Measurements from ENCODE around the gene BSN. TPM values are rescaled to one million over a fixed set of nuclear protein-coding genes. Genes with fewer than 3 reads are reported as not detected.

BSN gene
- total RNA-seq, 1 experiment from 2014 or later = 0.05 TPM

DNA sequence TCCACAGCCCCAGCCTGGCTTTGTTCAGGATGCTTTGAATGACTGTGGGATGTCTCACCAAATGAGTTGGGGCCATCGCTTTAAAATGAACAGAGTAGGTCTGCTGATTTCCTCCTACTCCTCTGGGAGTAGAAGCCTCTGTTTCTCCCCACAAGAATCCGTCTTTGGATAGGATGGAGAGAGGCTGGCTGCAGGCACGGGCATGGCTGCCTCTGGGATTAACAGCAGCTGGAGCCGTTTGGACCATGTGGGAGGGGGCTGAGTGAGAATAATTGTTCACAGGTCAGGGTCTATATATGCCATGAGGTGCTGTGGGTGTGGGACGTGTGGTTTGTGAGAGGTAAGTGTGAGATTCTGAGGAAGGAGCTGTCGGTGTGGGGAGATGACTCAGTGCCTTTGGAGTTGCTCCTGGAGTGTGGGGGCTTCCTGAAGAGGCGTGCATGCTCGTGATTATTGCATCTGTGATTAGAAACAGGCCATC lies 71.9 kb downstream of the BSN start:
- DNase-seq (ENCODE audit: extremely low read depth, low read depth) = no peak

DNA sequence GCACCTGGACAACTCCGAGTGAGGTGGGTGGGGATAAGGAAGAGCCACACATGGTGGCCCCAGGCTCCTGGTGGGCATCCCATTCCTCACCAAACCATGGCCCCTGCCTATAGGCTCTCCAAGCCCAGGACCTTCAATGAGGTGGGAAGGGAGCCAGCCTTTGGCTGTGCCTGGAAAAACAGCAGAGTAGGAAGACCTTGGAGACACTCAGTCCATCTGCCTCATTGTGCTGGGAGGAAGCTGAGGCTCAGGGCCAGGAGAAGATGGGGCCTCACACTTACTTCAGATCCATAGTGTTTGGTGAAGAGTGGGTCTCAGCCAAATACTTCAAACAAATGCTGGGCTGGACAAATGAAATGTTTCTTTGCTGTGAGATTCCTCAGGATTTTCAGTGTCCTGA lies 72.5 kb downstream of the BSN start:
- DNase-seq (ENCODE audit: extremely low read depth, low read depth) = no peak

DNA sequence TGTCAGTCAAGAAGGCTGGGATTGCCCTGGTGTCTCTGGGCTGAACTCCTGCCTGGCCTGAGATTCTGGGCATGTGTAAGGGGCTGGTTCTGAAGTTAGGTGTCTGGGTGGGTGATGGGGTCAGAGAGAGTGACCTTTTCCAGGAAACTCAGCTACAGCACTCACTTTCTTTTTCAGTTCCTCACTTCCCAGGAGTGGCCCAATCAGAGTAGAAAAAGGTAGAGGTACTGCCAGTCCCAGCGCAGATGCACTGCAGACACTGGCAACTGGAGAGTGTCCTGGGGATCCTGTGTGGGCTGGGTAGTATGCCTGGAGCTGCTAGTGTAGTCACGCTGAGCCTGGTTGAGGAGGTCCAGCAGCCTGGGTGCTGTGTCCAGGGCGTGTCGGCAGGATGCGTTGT lies 73.4 kb downstream of the BSN start:
- DNase-seq (ENCODE audit: extremely low read depth, low read depth) = no peak

DNA sequence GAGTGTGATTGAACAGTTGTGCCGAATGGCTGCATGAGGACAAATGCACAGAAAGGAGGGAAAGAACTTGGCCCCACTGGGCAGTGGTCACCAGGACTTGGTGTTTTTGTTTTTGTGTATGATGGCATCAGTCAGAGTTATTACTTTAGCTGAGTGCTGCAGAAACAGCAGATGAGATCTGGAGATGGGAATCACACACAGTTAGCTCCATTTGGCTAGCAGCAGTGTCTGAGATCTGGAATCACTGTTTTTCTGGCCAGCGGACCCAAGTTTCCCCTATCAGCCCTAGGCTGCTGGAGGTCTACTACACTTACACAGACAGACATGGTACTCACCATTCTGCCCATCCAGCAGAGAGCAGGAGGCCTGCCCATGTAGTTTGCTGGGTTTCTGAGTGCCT lies 74.0 kb downstream of the BSN start:
- DNase-seq (ENCODE audit: extremely low read depth, low read depth) = no peak

DNA sequence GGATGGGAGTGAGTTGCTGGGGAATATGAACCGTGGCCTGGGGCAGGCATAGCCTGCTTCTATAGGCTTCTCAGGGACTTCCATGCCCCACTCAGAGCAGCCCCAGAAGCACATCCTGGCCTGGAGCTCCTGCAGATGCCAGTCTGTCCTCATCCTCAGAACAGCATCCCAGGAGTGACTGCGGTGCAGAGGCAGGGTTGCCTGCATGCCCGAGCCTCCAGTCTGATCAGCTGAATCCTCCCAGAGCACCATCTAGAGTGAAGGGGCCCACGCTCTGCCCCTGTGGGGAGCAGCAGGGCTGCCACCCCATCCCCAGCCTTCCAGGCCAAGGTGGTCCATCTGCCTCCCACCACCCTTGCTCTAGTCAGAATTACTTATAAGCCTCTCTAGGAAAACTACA lies 75.2 kb downstream of the BSN start:
- DNase-seq (ENCODE audit: extremely low read depth, low read depth) = no peak

DNA sequence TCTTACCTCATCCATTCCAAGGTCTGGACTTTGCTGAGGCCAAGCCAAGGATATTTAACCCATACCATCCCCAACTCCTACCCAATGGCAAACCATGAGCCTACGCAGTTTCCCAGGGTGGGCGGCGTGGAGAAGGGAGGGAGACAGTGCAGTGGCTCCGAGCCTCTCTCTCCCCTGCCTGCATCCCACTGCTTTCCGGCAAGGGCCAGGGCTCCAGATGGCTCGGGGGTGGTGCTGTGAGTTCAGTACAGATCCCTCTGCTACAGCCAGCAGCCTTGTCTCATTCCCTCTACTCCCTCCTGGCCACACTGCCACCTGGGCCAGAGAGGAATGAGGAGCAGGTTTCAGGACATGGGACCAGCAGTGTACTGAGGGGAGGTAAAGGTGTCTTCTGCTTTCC lies 75.6 kb downstream of the BSN start:
- no peak for DNase-seq (ENCODE audit: extremely low read depth, low read depth)

DNA sequence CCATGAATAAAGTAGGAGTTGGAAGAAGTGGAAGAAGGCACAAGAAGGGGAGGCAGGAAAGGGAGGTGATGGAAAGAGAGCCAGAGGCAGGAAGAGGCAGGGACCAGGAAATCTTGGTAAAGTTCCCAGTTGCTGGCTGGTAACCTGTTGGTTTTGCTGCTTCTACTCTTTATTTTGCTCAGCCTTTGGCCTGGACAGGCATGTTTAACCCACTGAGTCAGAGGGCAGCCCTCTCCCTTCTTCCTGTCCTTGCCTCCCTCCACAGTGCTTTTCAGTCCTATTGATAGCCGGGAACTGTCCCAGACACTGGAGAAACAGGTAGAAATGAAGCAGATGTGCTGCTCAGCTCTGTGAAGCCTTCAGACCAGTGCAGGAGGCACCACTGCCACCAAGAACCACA lies 76.5 kb downstream of the BSN start:
- DNase-seq (ENCODE audit: extremely low read depth, low read depth) = no peak

DNA sequence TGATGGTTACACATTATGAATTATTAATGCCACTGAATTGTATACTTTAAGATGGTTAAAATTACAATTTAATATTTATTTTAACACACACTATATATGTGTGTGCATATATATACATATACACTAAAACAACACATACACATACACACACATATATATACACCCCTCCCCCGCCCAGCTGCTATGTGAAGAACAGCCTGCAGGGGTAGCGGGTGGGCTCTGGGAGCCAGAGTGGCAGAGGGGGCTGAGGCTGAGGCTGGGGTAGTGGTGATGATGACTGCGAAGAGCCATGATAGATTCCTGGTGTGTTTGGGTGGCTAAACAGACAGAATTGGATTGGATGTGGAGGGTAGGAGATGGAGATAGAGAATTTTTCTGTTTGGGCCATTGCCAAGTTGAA lies 80.5 kb downstream of the BSN start:
- DNase-seq (ENCODE audit: extremely low read depth, low read depth) = no peak

DNA sequence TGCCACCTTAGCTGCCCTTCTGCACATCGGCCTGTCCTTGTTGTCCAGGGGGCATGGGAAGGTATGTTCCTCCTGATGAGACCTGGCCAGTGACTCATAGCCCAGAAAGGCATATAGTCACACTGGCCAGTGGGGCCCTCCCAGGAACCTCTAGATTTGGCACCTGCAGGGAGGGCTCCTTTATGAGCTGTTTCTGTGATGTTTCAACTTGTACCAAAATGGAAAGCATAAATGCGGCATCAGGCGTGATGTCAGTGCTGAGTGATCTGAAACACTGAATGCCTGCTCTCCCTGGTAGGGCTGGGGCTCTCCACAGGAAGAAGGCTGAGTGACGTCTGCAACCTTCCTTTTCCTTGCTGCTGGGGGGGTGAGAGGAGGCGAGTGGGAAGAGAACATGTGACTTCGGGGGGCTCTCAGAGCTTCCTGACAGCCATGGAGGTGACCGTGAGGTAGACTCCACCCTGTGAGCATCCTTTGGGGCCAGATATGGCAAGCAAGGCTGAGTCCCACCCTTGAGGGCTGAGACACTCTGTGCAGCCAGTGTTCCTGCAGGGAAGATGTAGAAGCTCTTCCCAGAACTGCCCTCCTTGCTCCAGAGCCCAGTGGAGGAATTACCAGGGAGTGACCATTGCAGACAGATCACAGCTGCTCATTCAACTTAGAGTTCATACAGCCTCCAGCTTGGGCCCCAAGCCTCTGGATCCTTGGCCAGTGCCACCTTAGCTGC lies 82.8 kb downstream of the BSN start:
- DNase-seq (ENCODE audit: extremely low read depth, low read depth) = no peak

DNA sequence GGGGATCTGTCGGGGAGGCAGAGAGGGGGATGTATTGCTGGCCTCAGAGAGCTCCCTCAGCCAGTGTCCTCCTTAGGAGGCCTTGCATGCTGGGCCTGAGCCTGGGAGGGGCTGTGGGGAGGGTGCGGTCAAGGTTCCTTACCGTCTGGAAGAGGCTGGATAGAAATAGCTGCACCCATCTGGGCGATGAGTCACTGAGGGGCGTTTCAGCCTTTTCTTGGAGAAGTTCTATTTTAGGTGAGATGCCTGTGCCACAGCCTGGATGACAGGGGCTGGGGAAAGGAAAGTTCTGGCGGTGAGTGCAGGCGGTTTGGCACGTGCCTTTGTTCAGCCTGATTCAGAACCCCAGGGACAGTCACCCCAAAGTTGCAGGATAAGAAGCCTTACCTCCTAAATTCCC lies 84.2 kb downstream of the BSN start:
- DNase-seq (ENCODE audit: extremely low read depth, low read depth) = no peak

DNA sequence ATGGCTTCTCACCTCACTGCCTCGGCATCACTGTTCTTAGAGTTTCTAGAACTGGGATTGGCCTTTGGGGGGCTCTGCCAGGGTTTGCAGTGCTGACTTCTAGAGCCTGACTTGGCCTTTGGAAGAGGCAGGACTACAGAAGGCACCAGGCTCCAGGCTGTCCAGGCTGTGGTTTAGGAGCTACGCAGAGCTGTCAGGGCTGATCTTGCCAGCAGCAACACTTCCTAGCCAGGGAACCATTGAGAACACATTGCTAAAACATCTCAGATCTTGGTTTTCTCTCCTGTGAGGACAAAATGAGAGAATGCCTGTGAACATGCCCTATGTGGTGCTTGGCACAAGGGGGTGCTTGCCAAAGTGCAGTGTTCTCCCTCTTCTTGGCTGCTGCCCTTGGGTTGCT lies 85.3 kb downstream of the BSN start:
- no peak for DNase-seq (ENCODE audit: extremely low read depth, low read depth)

DNA sequence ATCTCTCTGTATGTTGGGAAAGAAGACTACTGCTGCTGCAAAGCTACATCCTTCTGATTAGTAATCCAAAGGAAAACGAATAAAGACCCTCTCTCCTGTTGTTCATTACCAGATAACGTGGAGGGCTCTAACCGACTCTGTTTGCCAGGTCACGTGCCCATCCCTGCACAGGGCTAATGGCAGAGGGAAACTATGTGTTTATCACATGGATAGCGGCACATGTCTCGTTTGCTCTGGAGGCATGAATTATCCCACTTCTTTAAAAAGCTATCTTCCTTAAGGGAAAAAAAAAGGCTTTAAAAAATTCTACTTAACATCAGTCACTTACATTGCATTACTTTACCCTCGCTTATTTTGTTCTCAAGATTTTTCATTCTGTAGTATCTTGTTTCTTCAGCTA lies 87.0 kb downstream of the BSN start:
- DNase-seq (ENCODE audit: extremely low read depth, low read depth) = no peak

DNA sequence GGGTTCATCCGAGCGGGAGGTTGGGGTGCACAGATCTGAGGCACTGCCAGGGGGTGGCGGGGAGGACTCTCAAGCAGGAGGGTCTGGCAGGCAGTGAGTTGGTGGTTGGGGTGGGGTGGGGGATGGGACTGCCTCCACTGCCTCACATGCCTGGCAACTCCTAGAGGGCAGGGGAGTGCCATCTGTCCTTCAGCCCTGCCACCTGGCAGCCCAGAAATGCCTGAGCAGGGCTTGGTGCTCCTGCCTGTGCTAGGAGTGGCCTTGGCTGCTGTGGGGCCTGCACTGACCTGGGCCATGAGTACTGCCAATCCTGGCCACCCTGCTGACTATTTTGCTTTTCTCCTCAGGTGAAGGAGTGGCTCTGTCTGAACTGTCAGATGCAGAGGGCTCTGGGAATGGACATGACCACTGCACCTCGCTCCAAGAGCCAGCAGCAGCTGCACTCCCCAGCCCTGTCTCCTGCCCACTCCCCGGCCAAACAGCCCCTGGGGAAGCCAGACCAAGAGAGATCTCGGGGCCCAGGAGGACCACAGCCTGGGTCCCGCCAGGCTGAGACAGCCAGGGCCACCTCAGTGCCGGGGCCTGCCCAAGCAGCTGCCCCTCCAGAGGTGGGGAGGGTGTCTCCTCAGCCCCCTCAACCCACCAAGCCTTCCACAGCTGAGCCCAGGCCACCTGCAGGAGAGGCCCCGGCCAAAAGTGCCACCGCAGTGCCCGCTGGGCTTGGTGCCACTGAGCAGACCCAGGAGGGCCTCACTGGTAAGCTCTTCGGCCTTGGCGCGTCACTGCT lies 87.8 kb downstream of the BSN start:
- no peak for DNase-seq (ENCODE audit: extremely low read depth, low read depth)

DNA sequence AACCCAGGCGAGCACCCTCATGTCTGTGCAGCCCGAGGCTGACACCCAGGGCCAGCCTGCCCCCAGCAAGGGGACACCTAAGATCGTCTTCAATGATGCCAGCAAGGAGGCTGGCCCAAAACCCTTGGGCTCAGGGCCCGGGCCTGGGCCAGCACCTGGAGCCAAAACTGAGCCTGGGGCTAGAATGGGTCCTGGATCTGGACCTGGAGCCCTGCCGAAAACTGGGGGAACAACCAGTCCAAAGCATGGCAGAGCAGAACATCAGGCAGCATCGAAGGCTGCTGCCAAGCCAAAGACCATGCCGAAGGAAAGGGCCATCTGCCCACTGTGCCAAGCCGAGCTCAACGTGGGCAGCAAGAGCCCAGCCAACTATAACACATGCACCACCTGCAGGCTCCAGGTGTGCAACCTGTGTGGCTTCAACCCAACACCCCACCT lies 88.5 kb downstream of the BSN start:
- DNase-seq (ENCODE audit: extremely low read depth, low read depth) = no peak

DNA sequence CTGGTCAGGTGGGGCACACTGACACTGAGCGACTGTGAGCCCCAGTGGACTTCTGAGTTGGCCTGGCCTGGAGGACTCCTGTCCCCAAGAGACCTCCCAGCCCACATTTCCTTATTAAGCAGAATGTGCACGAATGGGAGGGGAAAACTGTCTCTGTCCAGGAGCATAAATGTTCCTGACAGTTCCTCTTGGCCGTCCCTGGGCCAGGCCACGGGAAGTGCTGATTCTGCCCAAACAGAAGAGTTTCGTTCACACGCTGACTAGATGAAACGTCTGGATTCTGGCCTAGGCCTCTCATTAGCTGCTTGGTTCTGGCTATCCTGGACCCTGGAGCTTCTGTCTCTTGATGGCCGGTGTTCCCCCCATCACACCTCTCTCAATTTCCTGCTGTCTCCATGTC lies 90.4 kb downstream of the BSN start:
- DNase-seq (ENCODE audit: extremely low read depth, low read depth) = no peak

DNA sequence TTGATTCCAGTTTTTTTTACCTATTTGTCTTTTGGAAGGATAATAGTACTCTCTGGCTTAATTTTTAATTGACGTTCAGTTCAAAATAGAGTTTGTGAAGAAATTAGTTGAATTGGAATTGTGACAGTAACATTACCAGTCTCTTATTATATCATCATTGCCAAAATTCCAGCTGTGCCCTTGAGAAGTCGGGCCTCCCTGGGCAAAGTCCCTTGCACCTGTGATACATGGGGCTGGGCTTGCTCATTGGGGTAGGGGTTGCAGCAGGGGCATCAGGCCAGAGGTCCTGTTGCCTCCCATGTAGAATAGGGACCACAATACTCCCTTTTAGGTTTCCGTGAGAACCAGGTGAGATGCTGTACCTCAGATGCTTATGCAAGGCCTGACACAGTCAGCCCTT lies 92.0 kb downstream of the BSN start:
- DNase-seq (ENCODE audit: extremely low read depth, low read depth) = no peak

DNA sequence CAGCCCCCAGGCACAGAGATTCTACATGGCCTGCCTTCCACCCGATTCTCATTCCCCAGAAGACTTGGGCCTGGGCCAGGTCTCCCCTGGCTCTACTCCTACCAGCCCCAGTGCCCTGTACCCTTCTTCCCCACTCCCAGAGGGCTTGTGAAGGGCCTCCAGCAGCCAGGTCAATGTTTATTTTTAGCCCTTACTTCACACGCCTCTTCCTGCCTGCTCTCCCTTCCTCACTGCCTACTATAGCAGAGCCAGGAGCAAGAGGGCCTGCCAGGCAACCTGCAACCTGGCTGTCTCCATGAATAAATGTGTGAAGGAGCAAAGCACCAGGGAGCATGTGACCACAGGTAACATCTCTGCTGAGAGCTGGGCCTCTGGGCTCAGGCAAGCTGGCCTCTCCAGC lies 93.5 kb downstream of the BSN start:
- no peak for DNase-seq (ENCODE audit: extremely low read depth, low read depth)

DNA sequence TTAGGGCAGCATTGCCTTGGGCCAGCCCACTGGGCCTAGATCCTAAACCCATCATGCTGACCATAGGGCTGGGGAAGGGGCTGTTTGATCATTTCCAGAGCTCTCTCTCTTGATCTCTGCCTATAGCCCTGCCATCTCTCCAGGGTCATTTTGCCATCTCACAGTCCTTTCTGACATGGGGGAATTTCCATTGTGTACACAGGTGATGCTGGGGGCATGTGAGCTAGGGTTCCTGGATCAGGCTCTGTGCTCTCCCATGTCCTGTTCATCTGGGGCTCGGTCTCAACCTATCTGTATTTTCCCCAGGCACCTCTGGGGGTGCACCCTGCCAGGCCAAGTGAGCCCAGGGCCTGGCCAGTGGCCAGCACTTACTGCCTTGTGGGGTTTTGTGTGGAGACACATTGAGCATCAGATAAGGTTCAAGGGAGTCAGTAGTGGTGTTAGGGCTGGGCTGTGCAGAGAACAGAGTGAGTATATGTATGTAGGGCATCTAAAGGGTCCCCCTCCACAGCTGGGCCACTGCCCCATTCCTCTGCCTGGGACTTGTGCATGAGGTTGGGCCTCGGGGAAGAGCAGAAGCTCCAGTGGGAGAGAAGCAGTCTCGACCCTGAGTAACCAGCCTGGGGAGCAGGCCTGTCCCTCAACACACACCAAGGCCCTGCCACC lies 94.2 kb downstream of the BSN start:
- no peak for DNase-seq (ENCODE audit: extremely low read depth, low read depth)

DNA sequence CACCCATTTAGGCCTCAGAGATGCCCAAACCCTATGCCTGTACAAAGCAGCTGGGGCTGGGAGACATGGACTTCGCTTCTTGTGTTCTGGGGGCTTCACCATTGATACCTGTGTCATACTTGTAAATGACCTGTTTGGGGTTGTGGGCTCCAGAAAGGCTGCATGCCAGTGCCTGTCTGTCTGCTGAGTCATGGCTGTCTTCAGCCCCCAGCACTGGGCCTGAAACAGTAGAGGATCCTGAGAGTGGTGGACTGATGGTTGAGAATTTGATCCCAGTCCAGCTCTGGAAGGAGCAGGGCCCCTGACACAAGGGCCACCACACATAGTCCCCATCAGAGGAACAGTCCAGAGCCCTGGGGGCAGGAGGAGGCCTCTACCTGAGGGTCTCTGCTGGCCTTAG lies 95.3 kb downstream of the BSN start:
- no peak for DNase-seq (ENCODE audit: extremely low read depth, low read depth)

DNA sequence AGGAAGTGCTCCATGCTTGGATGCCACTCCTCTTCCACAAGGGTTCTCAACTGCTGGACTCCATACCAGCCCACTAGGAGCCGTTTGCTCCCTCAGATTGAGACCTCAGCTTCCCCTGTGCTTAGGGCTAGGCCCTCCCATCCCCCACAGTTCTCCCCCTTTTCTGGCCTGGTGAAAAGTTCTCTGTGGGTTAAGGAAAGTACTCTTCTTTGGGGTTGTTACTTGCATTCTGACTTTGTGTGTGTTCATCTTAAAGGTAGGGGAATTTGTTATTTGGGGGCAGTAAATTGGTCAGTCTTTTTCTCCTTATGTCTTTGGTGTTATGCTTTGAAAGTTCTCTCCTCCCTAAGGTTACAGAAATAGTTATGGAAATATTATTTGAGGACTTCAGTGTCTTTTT lies 95.9 kb downstream of the BSN start:
- no peak for DNase-seq (ENCODE audit: extremely low read depth, low read depth)

DNA sequence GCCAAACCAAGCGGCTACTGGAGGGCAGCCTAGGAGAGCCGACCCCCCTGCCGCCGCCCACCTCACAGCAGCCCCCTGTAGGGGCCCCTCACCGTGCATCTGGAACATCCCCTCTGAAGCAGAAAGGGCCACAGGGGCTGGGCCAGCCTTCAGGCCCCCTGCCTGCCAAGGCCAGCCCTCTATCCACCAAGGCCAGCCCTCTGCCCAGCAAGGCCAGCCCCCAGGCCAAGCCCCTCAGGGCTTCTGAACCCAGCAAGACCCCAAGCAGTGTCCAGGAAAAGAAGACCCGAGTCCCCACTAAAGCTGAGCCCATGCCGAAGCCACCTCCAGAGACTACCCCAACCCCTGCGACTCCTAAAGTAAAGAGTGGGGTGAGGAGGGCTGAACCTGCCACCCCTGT lies 96.4 kb downstream of the BSN start:
- DNase-seq (ENCODE audit: extremely low read depth, low read depth) = no peak

All from NCI-H460 (cell line).